Measurements from ENCODE around the gene AP1M1.

AP1M1 gene

DNA sequence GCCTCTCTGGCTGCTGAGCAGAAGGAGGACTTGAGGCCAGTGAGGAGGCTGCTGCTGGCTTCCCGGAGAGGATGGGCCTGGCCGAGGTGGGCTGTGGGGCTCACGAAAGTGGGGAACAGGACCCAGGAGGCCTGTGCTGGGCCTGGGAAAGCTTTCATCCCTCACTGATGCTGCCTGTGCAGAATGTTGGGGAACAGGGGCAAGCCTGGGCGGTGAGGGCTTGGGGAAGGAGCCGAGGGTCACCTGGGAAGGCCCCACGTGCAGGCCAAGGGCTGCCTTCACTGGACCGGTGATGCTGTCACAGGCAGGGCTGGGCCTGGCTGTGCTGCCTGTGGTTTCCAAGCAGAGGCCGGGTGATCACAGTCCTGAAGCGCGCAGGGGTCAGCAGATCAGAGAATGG is 9.4 kb downstream of the AP1M1 start:
- H3K4me3 ChIP-seq (ENCODE audit: low read depth, low read length), result no peak overlapping the region
- TF ChIP-seq, protein P1, sequence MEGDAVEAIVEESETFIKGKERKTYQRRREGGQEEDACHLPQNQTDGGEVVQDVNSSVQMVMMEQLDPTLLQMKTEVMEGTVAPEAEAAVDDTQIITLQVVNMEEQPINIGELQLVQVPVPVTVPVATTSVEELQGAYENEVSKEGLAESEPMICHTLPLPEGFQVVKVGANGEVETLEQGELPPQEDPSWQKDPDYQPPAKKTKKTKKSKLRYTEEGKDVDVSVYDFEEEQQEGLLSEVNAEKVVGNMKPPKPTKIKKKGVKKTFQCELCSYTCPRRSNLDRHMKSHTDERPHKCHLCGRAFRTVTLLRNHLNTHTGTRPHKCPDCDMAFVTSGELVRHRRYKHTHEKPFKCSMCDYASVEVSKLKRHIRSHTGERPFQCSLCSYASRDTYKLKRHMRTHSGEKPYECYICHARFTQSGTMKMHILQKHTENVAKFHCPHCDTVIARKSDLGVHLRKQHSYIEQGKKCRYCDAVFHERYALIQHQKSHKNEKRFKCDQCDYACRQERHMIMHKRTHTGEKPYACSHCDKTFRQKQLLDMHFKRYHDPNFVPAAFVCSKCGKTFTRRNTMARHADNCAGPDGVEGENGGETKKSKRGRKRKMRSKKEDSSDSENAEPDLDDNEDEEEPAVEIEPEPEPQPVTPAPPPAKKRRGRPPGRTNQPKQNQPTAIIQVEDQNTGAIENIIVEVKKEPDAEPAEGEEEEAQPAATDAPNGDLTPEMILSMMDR (IDR thresholded peaks at IDR 0.05; ENCODE audit: low read depth, low read length, missing control alignments), result no peak
- no peak for DNase-seq (ENCODE audit: low read depth)

DNA sequence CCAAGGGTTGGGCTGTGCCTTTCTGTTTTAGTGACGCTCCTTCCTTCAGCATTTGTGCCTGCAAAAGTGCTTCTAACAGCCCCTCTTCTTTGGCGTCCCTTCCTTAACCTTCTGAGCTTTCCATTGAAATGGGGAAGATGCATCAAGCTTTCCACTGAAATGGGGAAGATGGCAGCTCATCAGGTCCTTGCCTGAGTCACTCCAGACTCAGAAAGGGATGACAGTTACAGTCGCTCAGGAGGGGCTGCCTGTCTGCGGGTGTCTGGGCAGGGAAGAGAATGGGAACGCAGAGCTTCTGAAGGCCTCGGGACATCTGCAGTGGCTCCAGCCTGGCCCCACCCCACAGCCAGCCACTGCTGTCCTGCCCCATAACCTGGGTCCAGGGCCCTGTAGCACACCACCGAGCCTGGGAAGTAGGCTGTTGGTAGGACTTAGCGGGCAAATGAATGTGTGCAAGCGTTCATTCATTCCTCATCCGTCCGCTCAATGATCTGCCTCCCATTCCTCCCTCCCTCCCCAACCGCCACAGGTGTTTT is 9.8 kb downstream of the AP1M1 start:
- DNase-seq (ENCODE audit: low read depth), result no peak
- no peak overlapping the region for H3K4me3 ChIP-seq (ENCODE audit: low read depth, low read length)
- TF ChIP-seq, protein P1 (IDR thresholded peaks at IDR 0.05; ENCODE audit: low read depth, low read length, missing control alignments), result no peak

GRCh38 chr19:16208064-16208759 is 10.5 kb downstream of the AP1M1 start:
- TF ChIP-seq, protein P1 (IDR thresholded peaks at IDR 0.05; ENCODE audit: low read depth, low read length, missing control alignments), result no peak
- H3K4me3 ChIP-seq (ENCODE audit: low read depth, low read length), result no peak overlapping the region
- no peak for DNase-seq (ENCODE audit: low read depth)

GRCh38 chr19:16208847-16209665 is 11.3 kb downstream of the AP1M1 start:
- TF ChIP-seq, protein P1 (IDR thresholded peaks at IDR 0.05; ENCODE audit: low read depth, low read length, missing control alignments), result no peak
- H3K4me3 ChIP-seq (ENCODE audit: low read depth, low read length), result no peak overlapping the region
- DNase-seq (ENCODE audit: low read depth), result no peak

DNA sequence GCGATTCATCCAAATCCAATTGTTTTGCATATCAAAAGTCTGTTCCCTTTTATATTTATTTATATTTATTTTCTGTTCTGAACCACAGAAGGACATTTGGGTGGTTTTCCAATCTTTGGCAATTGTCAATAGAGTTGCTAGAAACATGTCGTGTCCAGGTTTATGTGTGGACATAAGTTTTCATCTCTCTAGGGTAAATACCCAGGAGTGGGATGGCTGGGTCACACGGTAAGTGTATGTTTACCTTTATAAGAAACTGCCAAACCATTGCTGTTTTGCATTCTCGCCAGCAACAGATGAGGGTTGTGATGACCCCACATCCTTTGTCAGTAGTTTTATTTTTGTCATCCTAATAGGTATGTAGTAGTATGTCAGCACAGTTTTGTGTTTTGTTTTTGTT is 12.5 kb downstream of the AP1M1 start:
- TF ChIP-seq, protein P1 (IDR thresholded peaks at IDR 0.05; ENCODE audit: low read depth, low read length, missing control alignments), result no peak
- no peak overlapping the region for H3K4me3 ChIP-seq (ENCODE audit: low read depth, low read length)
- DNase-seq (ENCODE audit: low read depth), result no peak

DNA sequence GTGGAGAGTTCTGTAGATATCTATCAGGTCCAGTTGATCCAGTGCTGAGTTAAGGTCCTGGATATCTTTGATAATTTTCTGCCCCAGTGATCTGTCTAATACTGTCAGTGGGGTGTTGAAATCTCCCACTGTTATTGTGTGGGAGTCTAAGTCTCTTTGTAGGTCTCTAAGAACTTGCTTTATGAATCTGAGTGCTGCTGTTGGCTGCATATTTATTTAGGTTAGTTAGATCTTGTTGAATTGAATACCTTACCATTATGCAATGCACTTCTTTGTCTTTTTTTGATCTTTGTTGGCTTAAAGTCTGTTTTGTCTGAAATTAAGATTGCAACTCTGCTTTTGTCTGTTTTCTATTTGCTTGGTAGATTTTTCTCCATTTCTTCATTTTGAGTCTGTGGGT is 15.4 kb downstream of the AP1M1 start:
- no peak for DNase-seq (ENCODE audit: low read depth)
- TF ChIP-seq, protein P1 (IDR thresholded peaks at IDR 0.05; ENCODE audit: low read depth, low read length, missing control alignments), result no peak
- H3K4me3 ChIP-seq (ENCODE audit: low read depth, low read length), result no peak overlapping the region
